ENCODE results near the gene AGAP1. TPM values are rescaled to one million over a fixed set of nuclear protein-coding genes. Genes with fewer than 3 reads are reported as not detected.

Gene AGAP1
- total RNA-seq, 1 donor from 2014 or later, result 18.3 TPM

DNA sequence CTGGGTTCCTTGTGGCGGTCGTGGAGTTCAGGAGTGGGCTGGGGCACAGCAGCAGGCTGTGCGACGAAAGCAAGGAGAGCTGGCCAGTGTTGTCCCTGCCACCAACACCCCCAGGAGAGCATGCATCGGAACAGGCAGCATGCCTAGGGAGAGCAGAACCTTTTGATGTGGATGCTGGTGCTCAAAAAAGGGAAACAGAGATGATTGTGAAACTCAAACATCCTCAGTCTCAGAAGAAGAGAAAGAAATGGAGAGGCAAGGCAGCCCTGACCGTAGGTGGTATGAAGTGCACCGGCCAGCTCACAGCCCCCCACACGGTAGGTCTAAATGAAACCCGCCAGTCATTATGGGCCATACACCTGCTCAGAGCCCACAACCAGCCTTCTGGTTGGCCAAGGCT lies 420.9 kb downstream of the AGAP1 start:
- H3K9ac ChIP-seq (ENCODE audit: low read depth in 1 of 3, low read length in 3 of 3), result no peak overlapping the region
- no peaks in the 10 kb centered on the region for H3K27me3 ChIP-seq (ENCODE audit: control insufficient read depth in 3 of 3, insufficient read depth in 3 of 3, low read length in 3 of 3)
- no peak overlapping the region for H3K4me3 ChIP-seq (ENCODE audit: low read length in 3 of 3)
- no peak overlapping the region for H3K27ac ChIP-seq (ENCODE audit: low read depth, low read length)
- peaks cover 0 to 2% (median 2%) of the 10 kb centered on the region in 3 donors for H3K36me3 ChIP-seq (ENCODE audit: control insufficient read depth in 3 of 3, insufficient read depth in 3 of 3, low read length in 3 of 3)
- H3K9me3 ChIP-seq (ENCODE audit: control insufficient read depth in 3 of 3, low read length in 3 of 3), result no peaks in the 10 kb centered on the region
- H3K4me1 ChIP-seq (ENCODE audit: control insufficient read depth in 3 of 3, insufficient read depth in 3 of 3, low read length in 3 of 3), result no peaks in the 10 kb centered on the region

DNA sequence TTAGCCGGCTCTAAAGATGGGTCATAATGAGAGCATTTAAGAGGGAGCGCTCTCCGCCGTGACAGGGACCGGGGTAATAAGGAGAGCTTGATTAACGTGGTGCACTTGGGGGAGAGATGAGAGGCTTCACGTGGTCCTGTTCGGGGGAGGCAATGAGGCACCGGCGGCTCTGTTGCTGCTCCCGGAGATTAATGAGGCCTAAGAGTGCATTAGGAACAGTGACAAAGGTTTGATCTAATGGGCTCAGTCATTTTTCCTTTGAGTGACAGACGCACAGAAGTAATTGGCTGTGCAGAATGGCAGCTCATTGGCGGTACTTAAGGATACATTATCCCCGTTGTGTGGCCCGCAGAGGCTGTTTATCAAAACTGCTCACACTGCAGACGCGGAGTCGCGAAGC lies 423.7 kb downstream of the AGAP1 start:
- H3K36me3 ChIP-seq (ENCODE audit: control insufficient read depth in 3 of 3, insufficient read depth in 3 of 3, low read length in 3 of 3), result peaks cover 0 to 2% (median 0%) of the 10 kb centered on the region in 3 donors
- no peaks in the 10 kb centered on the region for H3K4me1 ChIP-seq (ENCODE audit: control insufficient read depth in 3 of 3, insufficient read depth in 3 of 3, low read length in 3 of 3)
- H3K27me3 ChIP-seq (ENCODE audit: control insufficient read depth in 3 of 3, insufficient read depth in 3 of 3, low read length in 3 of 3), result no peaks in the 10 kb centered on the region
- no peak overlapping the region for H3K27ac ChIP-seq (ENCODE audit: low read depth, low read length)
- no peak overlapping the region for H3K4me3 ChIP-seq (ENCODE audit: low read length in 3 of 3)
- H3K9ac ChIP-seq (ENCODE audit: low read depth in 1 of 3, low read length in 3 of 3), result no peak overlapping the region
- H3K9me3 ChIP-seq (ENCODE audit: control insufficient read depth in 3 of 3, low read length in 3 of 3), result no peaks in the 10 kb centered on the region

DNA sequence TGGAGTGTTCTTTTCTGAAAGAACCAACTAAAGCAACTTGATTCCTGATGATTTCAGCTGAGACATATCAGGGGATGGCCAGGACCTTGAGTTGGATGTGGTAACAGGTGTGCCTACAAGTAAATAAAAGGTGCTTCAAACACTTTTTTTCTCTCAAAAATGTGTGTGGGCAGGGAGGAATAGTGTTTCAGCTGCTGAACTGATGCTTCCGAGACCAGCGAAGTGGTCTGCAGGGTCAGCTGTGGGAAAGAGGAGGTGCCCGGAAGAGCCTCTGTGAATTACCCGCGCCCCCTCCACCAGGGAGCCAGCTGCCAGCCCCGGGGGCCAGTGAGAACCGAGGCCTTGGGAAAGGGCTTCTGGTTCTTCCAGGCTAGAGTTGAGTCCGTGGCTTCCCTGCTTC lies 425.0 kb downstream of the AGAP1 start:
- no peaks in the 10 kb centered on the region for H3K27me3 ChIP-seq (ENCODE audit: control insufficient read depth in 3 of 3, insufficient read depth in 3 of 3, low read length in 3 of 3)
- no peak overlapping the region for H3K27ac ChIP-seq (ENCODE audit: low read depth, low read length)
- H3K36me3 ChIP-seq (ENCODE audit: control insufficient read depth in 3 of 3, insufficient read depth in 3 of 3, low read length in 3 of 3), result peaks cover 0 to 2% (median 0%) of the 10 kb centered on the region in 3 donors
- no peak overlapping the region for H3K4me3 ChIP-seq (ENCODE audit: low read length in 3 of 3)
- H3K9me3 ChIP-seq (ENCODE audit: control insufficient read depth in 3 of 3, low read length in 3 of 3), result no peaks in the 10 kb centered on the region
- no peak overlapping the region for H3K9ac ChIP-seq (ENCODE audit: low read depth in 1 of 3, low read length in 3 of 3)
- no peaks in the 10 kb centered on the region for H3K4me1 ChIP-seq (ENCODE audit: control insufficient read depth in 3 of 3, insufficient read depth in 3 of 3, low read length in 3 of 3)

DNA sequence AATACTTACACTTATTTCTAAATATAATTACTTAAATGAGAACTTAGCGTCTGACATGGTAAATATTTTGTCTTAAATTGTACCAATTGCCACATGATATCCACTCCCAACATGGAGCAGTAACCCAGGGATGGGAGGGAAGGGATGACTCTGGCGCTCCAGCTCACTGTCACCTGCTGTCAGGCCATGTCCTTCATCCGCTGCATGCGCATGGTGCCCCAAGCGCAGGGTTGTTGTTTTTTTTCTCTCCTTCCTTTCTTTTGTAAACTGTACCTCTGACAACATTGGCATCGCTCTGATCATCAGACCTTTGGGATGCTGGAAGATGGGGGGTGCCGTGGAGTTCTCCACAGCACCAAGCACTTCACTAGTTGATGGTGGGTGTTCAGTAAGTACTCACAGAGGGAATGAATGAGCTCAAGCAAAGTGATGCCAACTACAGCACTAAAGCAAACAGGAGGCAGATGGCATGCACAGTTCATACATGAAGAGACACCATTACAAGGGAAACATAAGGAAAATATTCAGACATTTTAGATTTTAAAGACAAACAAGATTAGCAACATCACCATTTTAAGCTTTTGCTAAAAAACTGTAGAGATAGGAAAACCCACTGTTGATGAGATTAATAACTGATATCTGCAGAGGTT lies 426.5 kb downstream of the AGAP1 start:
- no peaks in the 10 kb centered on the region for H3K9me3 ChIP-seq (ENCODE audit: control insufficient read depth in 3 of 3, low read length in 3 of 3)
- H3K9ac ChIP-seq (ENCODE audit: low read depth in 1 of 3, low read length in 3 of 3), result no peak overlapping the region
- no peaks in the 10 kb centered on the region for H3K4me1 ChIP-seq (ENCODE audit: control insufficient read depth in 3 of 3, insufficient read depth in 3 of 3, low read length in 3 of 3)
- peaks cover 0 to 2% (median 0%) of the 10 kb centered on the region in 3 donors for H3K36me3 ChIP-seq (ENCODE audit: control insufficient read depth in 3 of 3, insufficient read depth in 3 of 3, low read length in 3 of 3)
- H3K27me3 ChIP-seq (ENCODE audit: control insufficient read depth in 3 of 3, insufficient read depth in 3 of 3, low read length in 3 of 3), result no peaks in the 10 kb centered on the region
- H3K4me3 ChIP-seq (ENCODE audit: low read length in 3 of 3), result no peak overlapping the region
- H3K27ac ChIP-seq (ENCODE audit: low read depth, low read length), result no peak overlapping the region

DNA sequence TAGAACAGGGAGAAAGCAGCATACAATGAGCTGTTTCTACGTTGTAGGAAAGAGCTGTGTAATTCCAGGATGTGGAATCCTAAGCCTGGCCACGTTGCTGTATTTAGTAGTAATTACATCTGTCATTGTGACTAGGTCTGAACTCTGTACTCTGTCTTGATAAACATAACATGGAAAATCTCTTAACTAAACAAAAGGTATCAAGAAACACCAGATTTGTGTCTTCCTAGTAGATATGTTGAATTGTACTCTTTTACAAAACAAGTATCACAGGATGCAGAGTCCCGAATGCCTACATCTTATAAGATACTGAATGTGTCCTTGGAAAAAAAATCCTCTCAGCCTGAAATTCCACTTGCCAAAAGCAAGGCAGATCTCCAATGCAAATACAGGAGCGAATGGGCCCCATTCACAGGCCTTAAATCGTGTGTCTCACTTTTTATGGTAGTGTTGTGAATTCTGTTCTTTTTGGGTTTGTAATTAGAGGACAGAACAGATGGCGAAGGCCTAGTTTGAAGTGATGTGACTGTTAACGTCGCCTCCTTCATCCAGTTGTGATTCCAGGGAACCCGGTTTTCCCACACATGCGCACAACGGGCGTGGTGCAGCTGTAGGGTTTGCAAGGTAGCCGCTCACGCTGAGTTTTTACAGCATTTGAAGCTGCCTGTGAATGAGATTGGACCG lies 427.8 kb downstream of the AGAP1 start:
- H3K27me3 ChIP-seq (ENCODE audit: control insufficient read depth in 3 of 3, insufficient read depth in 3 of 3, low read length in 3 of 3), result no peaks in the 10 kb centered on the region
- H3K4me1 ChIP-seq (ENCODE audit: control insufficient read depth in 3 of 3, insufficient read depth in 3 of 3, low read length in 3 of 3), result no peaks in the 10 kb centered on the region
- H3K9ac ChIP-seq (ENCODE audit: low read depth in 1 of 3, low read length in 3 of 3), result no peak overlapping the region
- H3K27ac ChIP-seq (ENCODE audit: low read depth, low read length), result no peak overlapping the region
- H3K36me3 ChIP-seq (ENCODE audit: control insufficient read depth in 3 of 3, insufficient read depth in 3 of 3, low read length in 3 of 3), result peaks cover 0 to 2% (median 0%) of the 10 kb centered on the region in 3 donors
- H3K4me3 ChIP-seq (ENCODE audit: low read length in 3 of 3), result no peak overlapping the region
- H3K9me3 ChIP-seq (ENCODE audit: control insufficient read depth in 3 of 3, low read length in 3 of 3), result no peaks in the 10 kb centered on the region

DNA sequence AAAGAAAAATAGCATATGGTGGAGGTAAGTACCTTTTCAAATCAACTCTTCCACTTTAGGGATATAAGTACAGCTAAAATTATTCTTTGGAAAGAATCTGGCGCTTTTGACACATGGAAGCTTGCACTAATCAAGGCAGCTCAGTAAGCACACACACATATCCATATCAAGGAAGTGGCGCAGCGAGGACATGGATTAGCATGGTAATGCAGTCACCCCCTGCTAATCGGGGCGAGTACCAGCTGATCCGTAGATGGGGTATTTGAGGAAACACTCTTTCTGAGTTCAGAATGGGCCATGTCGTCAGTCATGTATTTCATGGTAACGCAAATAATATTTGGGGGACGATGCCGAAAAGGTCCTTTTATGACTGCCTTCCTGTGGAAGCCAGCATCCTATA lies 429.0 kb downstream of the AGAP1 start:
- Histone ChIP-seq H3K36me3 (ENCODE audit: control insufficient read depth in 3 of 3, insufficient read depth in 3 of 3, low read length in 3 of 3) (no peaks in the 10 kb centered on the region), H3K9ac (ENCODE audit: low read depth in 1 of 3, low read length in 3 of 3) (no peak overlapping the region), H3K27me3 (ENCODE audit: control insufficient read depth in 3 of 3, insufficient read depth in 3 of 3, low read length in 3 of 3) (no peaks in the 10 kb centered on the region), H3K4me1 (ENCODE audit: control insufficient read depth in 3 of 3, insufficient read depth in 3 of 3, low read length in 3 of 3) (no peaks in the 10 kb centered on the region), H3K27ac (ENCODE audit: low read depth, low read length) (no peak overlapping the region), H3K4me3 (ENCODE audit: low read length in 3 of 3) (no peak overlapping the region), H3K9me3 (ENCODE audit: control insufficient read depth in 3 of 3, low read length in 3 of 3) (no peaks in the 10 kb centered on the region)

DNA sequence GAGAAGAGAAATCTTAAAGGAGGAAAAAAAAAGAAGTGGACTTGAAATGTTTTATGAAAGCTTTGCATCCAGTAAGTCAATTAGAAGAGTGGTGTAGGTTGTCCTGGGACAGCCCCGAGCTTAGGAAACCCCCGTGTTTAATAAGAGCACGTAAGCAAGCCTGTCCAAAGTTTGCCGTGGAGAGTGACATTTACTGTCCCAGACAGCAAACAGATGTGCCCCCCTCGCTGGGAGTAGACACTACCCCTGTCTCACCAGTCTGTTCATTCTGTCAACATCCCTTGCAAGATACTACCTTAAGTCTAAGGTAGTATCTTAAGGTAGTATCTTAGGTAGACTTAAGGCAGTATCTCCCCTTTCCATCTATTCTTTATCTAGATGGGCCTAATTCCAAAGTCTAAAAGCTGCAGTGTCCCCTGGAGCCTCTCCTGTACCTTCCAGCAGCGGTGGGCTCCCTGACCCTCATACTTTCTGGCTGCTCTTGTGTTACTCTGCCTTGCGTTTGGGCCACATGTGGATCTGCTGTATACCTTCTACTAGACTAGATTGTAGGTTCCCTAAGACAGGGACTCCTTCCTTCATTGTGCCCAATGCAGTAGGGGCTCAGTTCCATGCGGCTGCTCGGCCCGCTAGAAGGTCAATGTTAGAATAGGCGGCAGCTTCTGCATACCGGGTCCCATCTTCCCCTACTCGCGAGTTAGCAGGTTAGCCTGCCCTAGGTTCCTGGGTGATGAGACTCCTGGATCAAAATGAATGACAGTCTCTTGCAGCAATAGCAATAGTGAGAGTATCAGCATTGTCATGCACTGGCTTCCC lies 430.2 kb downstream of the AGAP1 start:
- no peak overlapping the region for H3K27ac ChIP-seq (ENCODE audit: low read depth, low read length)
- H3K9ac ChIP-seq (ENCODE audit: low read depth in 1 of 3, low read length in 3 of 3), result no peak overlapping the region
- H3K36me3 ChIP-seq (ENCODE audit: control insufficient read depth in 3 of 3, insufficient read depth in 3 of 3, low read length in 3 of 3), result no peaks in the 10 kb centered on the region
- H3K27me3 ChIP-seq (ENCODE audit: control insufficient read depth in 3 of 3, insufficient read depth in 3 of 3, low read length in 3 of 3), result no peaks in the 10 kb centered on the region
- H3K4me3 ChIP-seq (ENCODE audit: low read length in 3 of 3), result no peak overlapping the region
- H3K9me3 ChIP-seq (ENCODE audit: control insufficient read depth in 3 of 3, low read length in 3 of 3), result no peaks in the 10 kb centered on the region
- no peaks in the 10 kb centered on the region for H3K4me1 ChIP-seq (ENCODE audit: control insufficient read depth in 3 of 3, insufficient read depth in 3 of 3, low read length in 3 of 3)

DNA sequence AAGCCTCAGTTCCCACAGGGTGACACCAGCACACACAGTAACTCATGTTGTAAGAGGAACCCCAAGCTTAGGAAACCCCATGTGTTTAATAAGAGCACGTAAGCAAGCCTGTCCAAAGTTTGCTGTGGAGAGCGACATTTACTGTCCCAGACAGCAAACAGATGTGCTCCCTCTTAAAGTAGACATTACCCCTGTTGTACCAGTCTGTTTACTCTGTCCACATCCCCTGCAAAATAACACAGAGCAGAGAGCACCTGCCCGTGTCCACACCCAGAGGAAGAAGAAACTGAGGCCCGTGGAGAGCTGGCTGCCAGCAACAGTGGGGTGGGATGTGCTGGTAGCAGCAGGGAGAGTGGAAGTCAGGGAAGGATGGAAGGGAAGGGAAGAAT lies 430.8 kb downstream of the AGAP1 start:
- H3K9me3 ChIP-seq (ENCODE audit: control insufficient read depth in 3 of 3, low read length in 3 of 3), result no peaks in the 10 kb centered on the region
- H3K27ac ChIP-seq (ENCODE audit: low read depth, low read length), result no peak overlapping the region
- no peak overlapping the region for H3K4me3 ChIP-seq (ENCODE audit: low read length in 3 of 3)
- no peaks in the 10 kb centered on the region for H3K36me3 ChIP-seq (ENCODE audit: control insufficient read depth in 3 of 3, insufficient read depth in 3 of 3, low read length in 3 of 3)
- no peaks in the 10 kb centered on the region for H3K27me3 ChIP-seq (ENCODE audit: control insufficient read depth in 3 of 3, insufficient read depth in 3 of 3, low read length in 3 of 3)
- no peak overlapping the region for H3K9ac ChIP-seq (ENCODE audit: low read depth in 1 of 3, low read length in 3 of 3)
- no peaks in the 10 kb centered on the region for H3K4me1 ChIP-seq (ENCODE audit: control insufficient read depth in 3 of 3, insufficient read depth in 3 of 3, low read length in 3 of 3)

DNA sequence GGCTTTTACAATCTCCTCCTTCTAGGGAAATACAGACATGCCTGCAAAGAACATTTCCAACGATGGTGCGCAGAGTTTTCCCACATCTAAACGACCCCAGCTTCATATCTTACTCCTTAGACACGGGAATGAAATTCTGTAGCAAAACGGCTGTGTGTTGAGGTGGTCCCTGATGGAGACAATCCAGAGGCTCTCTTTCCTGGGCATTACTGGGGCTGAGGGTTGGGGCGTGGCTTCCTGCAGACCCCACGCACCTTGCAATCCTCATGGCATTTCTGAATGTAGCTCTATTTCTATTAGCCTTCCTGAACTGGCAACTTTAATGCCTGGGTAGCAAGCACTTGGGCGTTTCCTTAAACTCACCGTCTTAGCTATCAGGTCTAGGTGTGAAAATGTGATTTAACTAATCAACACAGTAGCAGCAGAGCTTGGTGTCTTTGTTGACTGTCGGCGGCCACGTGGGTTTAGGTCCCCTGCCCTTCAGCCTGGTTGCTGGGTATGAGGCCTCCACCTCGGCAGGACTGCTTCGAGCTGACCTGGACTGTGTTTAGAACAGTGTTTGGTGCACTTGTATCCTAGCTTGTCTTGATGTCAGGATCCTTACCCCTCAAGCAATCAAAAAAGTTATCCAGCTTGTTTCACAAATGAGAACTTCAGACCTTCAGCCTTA lies 431.5 kb downstream of the AGAP1 start:
- H3K36me3 ChIP-seq (ENCODE audit: control insufficient read depth in 3 of 3, insufficient read depth in 3 of 3, low read length in 3 of 3), result no peaks in the 10 kb centered on the region
- no peak overlapping the region for H3K4me3 ChIP-seq (ENCODE audit: low read length in 3 of 3)
- H3K27me3 ChIP-seq (ENCODE audit: control insufficient read depth in 3 of 3, insufficient read depth in 3 of 3, low read length in 3 of 3), result no peaks in the 10 kb centered on the region
- H3K4me1 ChIP-seq (ENCODE audit: control insufficient read depth in 3 of 3, insufficient read depth in 3 of 3, low read length in 3 of 3), result no peaks in the 10 kb centered on the region
- H3K9ac ChIP-seq (ENCODE audit: low read depth in 1 of 3, low read length in 3 of 3), result no peak overlapping the region
- H3K9me3 ChIP-seq (ENCODE audit: control insufficient read depth in 3 of 3, low read length in 3 of 3), result no peaks in the 10 kb centered on the region
- H3K27ac ChIP-seq (ENCODE audit: low read depth, low read length), result no peak overlapping the region

All from skeletal muscle tissue (tissue), 4 donors.